NCI-H2227 treated with DMSO at 0.1 percent for 48 hours (cell line): Measurements from ENCODE around the gene PKIB.

Source experiments
- DNase-seq: peaks from one replicate; lab custom pipeline; 2025; lab: John Stamatoyannopoulos, UW

Gene PKIB

DNA sequence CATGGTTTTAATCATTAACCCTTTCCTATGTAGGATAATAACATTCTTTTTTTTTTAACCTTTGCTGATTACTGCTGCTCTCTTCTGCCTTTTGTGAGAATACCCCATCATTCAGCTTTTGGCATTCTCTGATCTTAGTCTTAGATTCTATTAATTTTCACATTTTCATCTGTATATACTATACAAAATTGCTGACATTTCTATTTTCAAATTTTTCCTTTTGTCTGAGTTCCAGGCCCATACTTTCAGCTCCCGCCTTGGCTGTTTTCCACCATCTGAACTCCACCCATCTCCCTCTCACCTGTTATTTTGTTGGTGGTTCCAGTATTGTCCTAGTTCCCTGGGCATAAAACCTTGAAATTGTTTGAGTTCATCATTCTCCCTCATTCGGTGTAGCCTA is 59.2 kb downstream of the PKIB start:
- no peak for DNase-seq

DNA sequence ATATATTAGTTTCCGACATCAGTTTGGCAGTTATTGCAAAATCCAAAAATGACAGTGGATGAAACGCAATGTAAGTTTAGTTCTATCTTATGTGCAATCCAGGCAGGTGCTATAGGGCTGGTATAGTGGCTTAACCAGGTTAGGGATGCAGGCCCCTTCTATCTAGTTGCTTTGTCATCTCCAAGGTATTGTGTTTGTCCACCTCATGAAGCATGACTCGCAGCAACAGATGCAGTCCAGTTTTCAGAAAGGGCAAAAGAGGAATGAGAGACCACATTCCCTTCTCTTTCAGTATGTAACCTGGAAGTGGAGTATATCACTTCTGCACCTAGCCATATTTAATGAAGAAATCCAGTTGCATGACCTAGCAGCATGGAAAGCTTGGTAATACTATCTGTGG is 59.7 kb downstream of the PKIB start:
- DNase-seq = no peak

- no peak for DNase-seq
Observed at GRCh38 chr6:122671251-122671650, 61.0 kb downstream of the PKIB start.

- DNase-seq = no peak
Observed at GRCh38 chr6:122673343-122673961, 63.2 kb downstream of the PKIB start.

DNA sequence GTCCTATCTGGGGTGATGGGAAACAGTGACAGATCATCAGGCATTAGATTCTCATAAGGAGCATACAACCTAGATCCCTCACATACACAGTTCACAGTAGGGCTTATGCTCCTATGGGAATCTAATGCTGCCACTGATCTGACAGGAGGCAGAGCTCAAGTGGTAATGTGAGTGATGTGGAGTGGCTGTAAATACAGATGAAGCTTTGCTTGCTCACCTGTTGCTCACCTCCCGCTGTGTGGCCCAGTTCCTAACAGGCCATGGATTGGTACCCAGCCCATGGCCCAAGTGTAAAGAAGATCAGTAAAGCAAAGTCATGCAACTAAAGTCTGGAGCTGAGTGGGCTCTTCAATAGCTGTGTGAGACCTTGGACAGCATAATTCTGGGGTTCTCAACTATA is 65.9 kb downstream of the PKIB start:
- DNase-seq = no peak

GRCh38 chr6:122676688-122677087 is 66.5 kb downstream of the PKIB start:
- DNase-seq = no peak

- DNase-seq = no peak
Observed at GRCh38 chr6:122677406-122677805, 67.2 kb downstream of the PKIB start.

DNA sequence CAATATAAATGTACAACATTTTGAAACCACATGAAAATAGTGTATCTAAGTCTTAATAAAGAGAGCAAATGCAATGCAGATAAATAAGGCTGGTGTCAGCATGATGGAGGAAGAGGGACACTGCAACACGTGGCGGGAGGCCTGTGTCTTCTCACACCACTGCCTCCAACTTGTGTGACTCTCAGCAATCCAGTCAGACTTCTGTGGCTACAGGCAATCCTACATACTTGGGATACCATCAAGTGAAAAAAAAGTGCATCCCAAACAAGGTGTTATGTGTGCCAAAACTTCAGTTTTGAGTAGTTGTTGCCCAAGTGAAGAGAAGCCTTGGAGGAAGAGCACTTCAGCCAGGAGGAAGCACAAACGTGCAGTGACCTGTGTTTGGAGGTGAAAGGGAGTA is 68.6 kb downstream of the PKIB start:
- DNase-seq = no peak

DNA sequence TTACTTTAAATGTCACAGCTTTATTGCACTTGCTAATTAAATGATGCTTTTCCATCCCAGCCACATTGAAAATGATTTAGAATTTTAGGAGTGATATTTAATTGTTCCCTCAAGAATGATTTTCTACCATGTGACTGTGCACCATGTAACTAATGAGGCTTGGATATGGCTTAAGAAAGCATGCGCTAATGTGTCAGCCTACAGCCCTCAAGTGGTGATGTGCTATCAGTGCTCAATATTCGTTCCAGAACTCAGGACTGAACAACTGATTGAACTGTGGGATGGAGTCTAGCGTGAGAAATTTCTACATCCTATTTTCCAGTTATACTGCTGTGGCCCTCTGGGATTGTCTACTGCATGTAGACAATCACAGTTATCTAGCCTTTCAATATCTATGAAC is 71.5 kb downstream of the PKIB start:
- no peak for DNase-seq

GRCh38 chr6:122683989-122684651 is 73.9 kb downstream of the PKIB start:
- DNase-seq = no peak

GRCh38 chr6:122692175-122692598 is 82.0 kb downstream of the PKIB start:
- DNase-seq = no peak

DNA sequence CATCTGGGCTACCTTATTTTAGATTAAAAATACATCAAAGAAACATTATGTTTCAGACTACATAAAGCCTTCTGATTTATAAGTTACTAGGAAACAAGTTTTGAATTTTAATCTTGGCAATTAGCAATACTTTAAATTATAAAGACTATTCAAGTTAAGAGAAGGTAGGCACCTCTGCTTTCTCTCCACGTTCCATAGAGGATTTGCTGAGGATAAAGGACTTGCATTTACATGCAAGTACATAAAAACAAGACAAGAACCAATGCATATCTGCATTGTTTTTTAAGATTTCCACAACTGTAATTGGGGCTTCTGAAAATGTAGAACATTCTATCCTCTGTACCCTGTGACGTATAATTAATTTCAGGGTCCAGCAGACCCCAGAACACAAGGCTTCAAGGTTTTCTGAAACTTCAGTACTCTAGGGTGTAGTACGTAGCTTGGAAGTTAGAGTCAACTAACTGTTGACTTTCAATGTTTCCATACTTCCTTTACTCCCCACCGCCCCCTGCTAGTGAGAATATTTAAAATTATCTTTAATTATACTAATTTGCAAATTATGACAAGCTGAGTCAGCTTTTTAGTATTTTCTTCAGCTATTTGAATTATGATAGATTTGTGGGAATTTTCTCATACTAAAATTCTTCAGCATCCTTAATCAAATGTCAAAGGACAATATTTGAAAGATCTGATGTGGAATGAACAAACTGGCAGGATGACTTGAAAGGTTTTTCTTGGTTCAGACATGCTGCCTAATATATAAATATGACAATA is 82.8 kb downstream of the PKIB start:
- DNase-seq = no peak

GRCh38 chr6:122694075-122694474 is 83.9 kb downstream of the PKIB start:
- no peak for DNase-seq

DNA sequence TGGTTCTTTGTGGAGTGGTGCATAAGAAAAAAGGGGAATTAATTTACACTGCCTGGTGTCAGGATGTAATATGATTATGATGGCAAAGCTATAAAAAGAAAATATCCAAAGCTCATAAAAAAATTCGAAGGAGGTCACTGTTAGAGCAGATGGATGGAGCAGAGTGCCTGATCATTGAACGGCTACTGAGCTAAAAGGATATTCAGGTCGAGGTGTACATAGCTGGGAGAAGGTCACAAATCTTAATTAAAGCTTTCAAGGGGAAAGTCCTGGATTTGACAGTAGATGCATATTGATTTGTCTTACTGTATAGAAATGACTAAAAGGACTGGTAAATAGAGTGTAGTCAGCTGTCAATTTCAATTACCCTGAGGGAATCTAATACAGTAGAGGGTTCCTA is 84.4 kb downstream of the PKIB start:
- no peak for DNase-seq

GRCh38 chr6:122695188-122695587 is 85.0 kb downstream of the PKIB start:
- DNase-seq = no peak

DNA sequence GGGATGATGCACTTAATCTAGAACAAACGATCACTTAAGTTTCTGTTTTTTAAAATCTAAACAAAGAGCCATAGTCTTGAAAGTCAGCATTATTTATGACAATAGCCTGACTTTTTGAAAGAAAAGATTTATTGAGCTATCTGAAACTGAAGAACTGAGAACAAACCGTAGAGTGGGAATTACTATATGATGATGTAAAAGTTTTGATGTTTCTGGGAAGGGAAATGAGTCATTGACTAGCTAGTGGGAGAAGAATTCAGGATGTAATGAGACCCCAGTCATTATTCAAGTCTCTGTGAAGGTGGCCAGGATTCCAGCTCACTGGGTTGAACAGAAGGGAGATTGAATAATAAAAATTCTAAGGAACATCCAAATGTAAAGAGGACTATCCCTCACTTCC is 85.9 kb downstream of the PKIB start:
- DNase-seq = no peak

DNA sequence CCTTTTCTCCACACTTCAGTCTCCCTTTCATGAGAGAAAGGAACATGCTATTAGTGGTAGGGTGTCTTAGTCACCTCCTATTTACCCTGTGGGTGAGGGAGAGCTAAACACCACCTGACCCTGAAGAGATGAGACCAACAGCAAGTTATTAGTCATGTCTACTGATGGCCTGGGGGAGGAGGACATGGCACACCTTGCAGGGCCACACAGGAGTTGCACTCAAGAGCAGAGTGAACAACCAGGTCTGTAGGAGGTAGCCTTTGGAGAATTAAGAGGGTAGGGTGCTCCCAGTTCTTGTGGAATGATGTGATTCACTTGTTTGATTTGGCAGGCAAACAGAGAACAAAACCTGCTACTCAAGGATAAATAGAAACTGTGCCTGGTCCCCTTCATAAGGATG is 86.6 kb downstream of the PKIB start:
- DNase-seq = no peak

- DNase-seq = no peak
Observed at GRCh38 chr6:122697458-122697857, 87.3 kb downstream of the PKIB start.

DNA sequence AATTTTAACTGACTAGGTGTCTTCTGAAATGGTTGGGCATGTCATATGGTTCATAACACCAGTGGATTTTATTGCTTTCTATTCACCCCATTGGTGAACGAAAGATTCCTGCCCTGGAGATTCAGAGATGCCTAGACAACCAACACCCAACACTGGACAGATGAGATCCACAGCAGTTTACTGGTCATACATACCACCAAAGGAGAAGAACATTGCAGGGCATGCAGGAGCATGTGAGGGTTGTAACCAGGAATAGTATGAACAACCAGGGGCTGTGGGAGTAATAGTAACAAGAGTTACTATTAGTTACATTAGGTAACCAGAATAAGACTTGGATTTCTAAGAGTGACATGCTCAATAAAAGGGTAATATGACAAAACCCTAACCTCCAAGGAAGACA is 91.5 kb downstream of the PKIB start:
- no peak for DNase-seq

GRCh38 chr6:122702841-122703240 is 92.6 kb downstream of the PKIB start:
- DNase-seq = no peak

DNA sequence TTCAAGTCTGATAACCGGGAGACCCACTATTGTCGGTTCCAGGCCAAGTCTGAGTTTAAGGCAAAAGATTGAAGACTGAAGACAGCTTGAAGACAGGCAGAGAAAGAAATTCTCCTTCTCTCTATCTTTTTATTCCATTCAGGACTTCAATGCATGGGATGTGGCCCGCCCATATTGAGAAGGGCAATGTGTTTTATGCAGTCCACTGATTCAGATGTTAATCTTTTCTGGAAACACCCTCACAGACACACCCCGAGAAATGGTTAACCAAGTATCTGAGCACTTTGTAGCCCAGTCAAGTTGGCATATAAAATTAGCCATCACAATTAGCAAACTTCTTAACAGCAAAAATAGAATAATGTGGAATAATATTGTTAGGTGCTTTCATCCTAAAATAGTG is 93.9 kb downstream of the PKIB start:
- DNase-seq = no peak

GRCh38 chr6:122709922-122710512 is 99.8 kb downstream of the PKIB start:
- DNase-seq = no peak
